ENCODE measurements around the gene MBOAT2. TPM values are rescaled to one million over a fixed set of nuclear protein-coding genes. Genes with fewer than 3 reads are reported as not detected.

Gene MBOAT2
- total RNA-seq, 3 donors from 2014 or later (not counting 1 experiment from before 2014, with no cell fraction given), result 2.9 to 18.4 (median 4.2) TPM

- Histone ChIP-seq H3K27ac (ENCODE audit: low read length) (no peak overlapping the region), H3K27me3 (ENCODE audit: control insufficient read depth, insufficient read depth, low read length) (no peaks in the 10 kb centered on the region), H3K4me1 (ENCODE audit: control insufficient read depth, insufficient read depth, low read length) (no peaks in the 10 kb centered on the region), H3K36me3 (ENCODE audit: control insufficient read depth, insufficient read depth, low read length) (no peaks in the 10 kb centered on the region), H3K4me3 (ENCODE audit: low read length) (no peak overlapping the region), H3K9me3 (ENCODE audit: control insufficient read depth, insufficient read depth, low read length) (no peaks in the 10 kb centered on the region)
- ATAC-seq (no peak), DNase-seq (no peak)
- H3K36me3 Mint-ChIP-seq, result no peaks in the 10 kb centered on the region
- peaks cover 0 to 6% of the 10 kb centered on the region in 2 donors for H3K4me1 Mint-ChIP-seq
- peaks cover 2 to 4% of the 10 kb centered on the region in 2 donors for H3K27me3 Mint-ChIP-seq (ENCODE audit: low read depth in 2 of 2)
- H3K4me3 Mint-ChIP-seq, result no peak overlapping the region
- no peak overlapping the region for H3K27ac Mint-ChIP-seq
- H3K9me3 Mint-ChIP-seq, result no peaks in the 10 kb centered on the region
- WGBS (ENCODE audit: insufficient coverage), result 61% methylated on average over 4 of the region's 4 CpGs
- intact Hi-C loops (cut with micrococcal nuclease), result no loop called here
- TF ChIP-seq CTCF (IDR thresholded peaks at IDR 0.05), result no peak
These were observed 17.7 kb downstream of the MBOAT2 start for GRCh38 chr2:8985561-8986326.

GRCh38 chr2:8984855-8985254 is 18.6 kb downstream of the MBOAT2 start:
- DNase-seq (no peak), ATAC-seq (no peak)
- Mint-ChIP-seq H3K36me3 (no peaks in the 10 kb centered on the region), H3K27ac (no peak overlapping the region), H3K9me3 (no peaks in the 10 kb centered on the region), H3K4me3 (no peak overlapping the region), H3K27me3 (ENCODE audit: low read depth in 2 of 2) (peaks cover 0 to 3% of the 10 kb centered on the region in 2 donors), H3K4me1 (peaks cover 0 to 6% of the 10 kb centered on the region in 2 donors)
- intact Hi-C loops (cut with micrococcal nuclease), result no loop called here
- no peaks in the 10 kb centered on the region for H3K36me3 ChIP-seq (ENCODE audit: control insufficient read depth, insufficient read depth, low read length)
- H3K27me3 ChIP-seq (ENCODE audit: control insufficient read depth, insufficient read depth, low read length), result no peaks in the 10 kb centered on the region
- H3K4me3 ChIP-seq (ENCODE audit: low read length), result no peak overlapping the region
- no peaks in the 10 kb centered on the region for H3K4me1 ChIP-seq (ENCODE audit: control insufficient read depth, insufficient read depth, low read length)
- no peaks in the 10 kb centered on the region for H3K9me3 ChIP-seq (ENCODE audit: control insufficient read depth, insufficient read depth, low read length)
- H3K27ac ChIP-seq (ENCODE audit: low read length), result no peak overlapping the region
- 31% methylated on average over 3 of the region's 4 CpGs for WGBS (ENCODE audit: insufficient coverage)
- no peak for TF ChIP-seq CTCF (IDR thresholded peaks at IDR 0.05)

- Mint-ChIP-seq H3K36me3 (no peaks in the 10 kb centered on the region), H3K27ac (no peak overlapping the region), H3K27me3 (ENCODE audit: low read depth in 2 of 2) (peaks cover 0 to 3% of the 10 kb centered on the region in 2 donors), H3K4me3 (no peak overlapping the region), H3K4me1 (peaks cover 0 to 6% of the 10 kb centered on the region in 2 donors), H3K9me3 (no peaks in the 10 kb centered on the region)
- Histone ChIP-seq H3K4me3 (ENCODE audit: low read length) (no peak overlapping the region), H3K4me1 (ENCODE audit: control insufficient read depth, insufficient read depth, low read length) (no peaks in the 10 kb centered on the region), H3K9me3 (ENCODE audit: control insufficient read depth, insufficient read depth, low read length) (no peaks in the 10 kb centered on the region), H3K27ac (ENCODE audit: low read length) (no peak overlapping the region), H3K27me3 (ENCODE audit: control insufficient read depth, insufficient read depth, low read length) (no peaks in the 10 kb centered on the region), H3K36me3 (ENCODE audit: control insufficient read depth, insufficient read depth, low read length) (no peaks in the 10 kb centered on the region)
- ATAC-seq (no peak), DNase-seq (no peak)
- no CpG with 5 or more reads among the region's 5 CpGs for WGBS (ENCODE audit: insufficient coverage)
- TF ChIP-seq CTCF (IDR thresholded peaks at IDR 0.05), result no peak
- intact Hi-C loops (cut with micrococcal nuclease), result no loop called here
These were observed 19.3 kb downstream of the MBOAT2 start for GRCh38 chr2:8984157-8984556.

- ATAC-seq (no peak), DNase-seq (no peak)
- H3K27me3 Mint-ChIP-seq (ENCODE audit: low read depth in 2 of 2), result peaks cover 0 to 3% of the 10 kb centered on the region in 2 donors
- no peak overlapping the region for H3K4me3 ChIP-seq (ENCODE audit: low read length)
- H3K4me1 Mint-ChIP-seq, result peaks cover 0 to 6% of the 10 kb centered on the region in 2 donors
- H3K27me3 ChIP-seq (ENCODE audit: control insufficient read depth, insufficient read depth, low read length), result no peaks in the 10 kb centered on the region
- no peak overlapping the region for H3K27ac Mint-ChIP-seq
- no peak overlapping the region for H3K27ac ChIP-seq (ENCODE audit: low read length)
- intact Hi-C loops (cut with micrococcal nuclease), result no loop called here
- no peaks in the 10 kb centered on the region for H3K9me3 Mint-ChIP-seq
- H3K4me1 ChIP-seq (ENCODE audit: control insufficient read depth, insufficient read depth, low read length), result no peaks in the 10 kb centered on the region
- TF ChIP-seq CTCF (IDR thresholded peaks at IDR 0.05), result no peak
- no peak overlapping the region for H3K4me3 Mint-ChIP-seq
- H3K9me3 ChIP-seq (ENCODE audit: control insufficient read depth, insufficient read depth, low read length), result no peaks in the 10 kb centered on the region
- no peaks in the 10 kb centered on the region for H3K36me3 Mint-ChIP-seq
- no peaks in the 10 kb centered on the region for H3K36me3 ChIP-seq (ENCODE audit: control insufficient read depth, insufficient read depth, low read length)
- WGBS (ENCODE audit: insufficient coverage), result 83% methylated on average over 1 of the region's 1 CpG
These were observed 19.9 kb downstream of the MBOAT2 start for GRCh38 chr2:8983571-8983970.
